Measurements from ENCODE around the gene STAU1.
A peak's percentile ranks its signal among the peaks of the same experiment; 100 is the strongest.
"Not testable (repeated sequence)": the region's sequence is repeated elsewhere in the genome, so short reads cannot be mapped to it uniquely, and the experiment has no call there.

Gene STAU1

DNA sequence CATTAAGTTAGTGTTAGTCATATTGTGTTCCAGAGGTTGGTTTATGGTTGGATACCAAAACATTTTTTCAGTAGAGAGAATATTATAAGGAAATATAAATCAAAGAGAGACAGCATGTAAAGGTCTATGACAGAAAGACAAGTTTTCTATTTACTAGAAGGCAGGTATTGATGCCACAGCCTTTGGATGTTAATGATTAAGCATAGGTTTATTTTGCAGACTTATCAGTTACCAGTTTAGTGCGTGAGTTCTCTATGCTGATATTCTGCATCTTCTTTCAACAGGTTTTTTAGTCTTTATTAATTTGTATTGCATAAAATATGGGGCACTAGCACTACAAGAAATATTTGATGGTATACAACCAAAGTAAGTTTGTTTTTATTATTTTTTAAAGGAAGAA is 96.4 kb downstream of the STAU1 start:
- DNase-seq (ENCODE audit: insufficient read length, low spot score), result no peak
- no peak for FAIRE-seq

DNA sequence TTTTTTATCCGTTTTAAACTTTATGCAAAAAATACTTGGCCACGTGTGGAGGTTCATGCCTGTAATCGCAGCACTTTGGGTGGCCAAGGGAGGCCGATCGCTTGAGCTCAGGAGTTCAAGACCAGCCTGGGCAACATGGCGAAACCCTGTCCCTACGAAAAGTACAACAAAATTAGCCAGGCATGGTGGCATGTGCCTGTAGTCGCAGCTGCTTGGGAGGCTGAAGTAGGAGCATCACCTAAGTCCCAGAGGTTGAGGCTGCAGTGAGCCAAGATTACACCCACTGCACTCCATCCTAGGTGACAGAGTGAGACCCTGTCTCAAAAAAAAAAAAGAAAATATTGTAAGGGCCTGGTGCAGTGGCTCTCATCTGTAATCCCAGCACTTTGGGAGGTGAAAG is 97.0 kb downstream of the STAU1 start:
- peak; percentile 55 for FAIRE-seq
- DNase-seq (ENCODE audit: insufficient read length, low spot score), result no peak

DNA sequence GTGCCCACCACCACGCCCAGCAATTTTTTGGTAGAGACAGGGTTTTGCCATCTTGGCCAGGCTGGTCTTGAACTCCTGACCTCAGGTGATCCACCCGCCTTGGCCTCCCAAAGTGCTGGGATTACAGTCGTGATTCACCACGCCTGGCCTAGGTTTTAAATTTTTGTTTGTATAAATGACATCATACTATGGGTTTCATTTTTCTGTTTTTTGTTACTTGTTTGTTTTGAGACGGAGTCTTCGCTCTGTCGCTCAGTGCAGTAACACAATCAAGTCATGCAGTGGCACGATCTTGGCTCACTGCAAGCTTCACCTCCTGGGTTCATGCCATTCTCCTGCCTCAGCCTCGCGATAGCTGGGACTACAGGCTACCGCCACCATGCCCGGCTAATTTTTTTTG is 105.8 kb downstream of the STAU1 start:
- not testable (repeated sequence) for DNase-seq (ENCODE audit: insufficient read length, low spot score); FAIRE-seq

DNA sequence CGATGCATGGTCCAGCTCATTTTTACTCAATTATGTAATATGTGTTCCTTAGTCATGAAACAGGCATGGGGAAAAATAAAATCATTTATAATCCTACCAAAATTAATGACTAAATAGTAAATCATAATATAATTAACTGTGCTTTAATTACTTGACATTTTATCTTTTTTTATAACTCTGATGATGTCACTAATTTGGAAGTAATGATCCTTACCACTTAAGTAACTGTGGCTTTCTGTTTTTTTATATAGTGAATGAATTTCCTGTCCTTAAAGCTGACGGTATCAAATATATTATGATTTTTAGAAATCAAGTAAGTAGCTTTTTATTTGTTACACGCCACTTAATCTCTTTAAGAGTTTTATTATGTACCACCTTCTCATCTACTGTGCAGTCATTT is 109.8 kb downstream of the STAU1 start:
- FAIRE-seq (no peak), DNase-seq (ENCODE audit: insufficient read length, low spot score) (no peak)

DNA sequence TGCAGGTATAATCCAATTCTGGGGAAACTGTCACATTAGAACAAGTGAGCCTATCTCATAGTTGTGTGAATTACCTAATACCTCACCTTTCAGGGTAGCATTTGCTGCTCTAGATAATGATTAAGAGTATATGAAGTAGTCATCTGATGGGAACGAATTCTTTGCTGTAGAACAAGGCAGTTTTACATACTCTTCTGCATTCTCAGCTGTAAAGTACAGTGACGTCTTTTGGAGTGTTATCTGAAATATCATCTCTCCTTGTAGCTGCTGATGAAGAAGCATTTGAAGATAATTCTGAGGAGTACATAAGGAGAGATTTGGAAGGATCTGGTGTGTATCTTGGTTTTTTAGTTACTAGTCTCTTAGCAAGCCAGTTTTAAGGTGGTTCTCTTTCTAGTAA is 113.6 kb downstream of the STAU1 start:
- FAIRE-seq, result peak; percentile 87
- DNase-seq (ENCODE audit: insufficient read length, low spot score), result no peak
